HG03342 (cell line): ENCODE measurements around the gene SIDT1.
"Not testable (repeated sequence)": the region's sequence is repeated elsewhere in the genome, so short reads cannot be mapped to it uniquely, and the experiment has no call there.

Source experiments
- ATAC-seq: cut with Tn5 transposase; IDR thresholded peaks from one replicate; pipeline ENCODE4 v1.9.1; 2021; ENCODE audit warnings: mild to moderate bottlenecking, moderate library complexity; ENCODE audit not compliant: unreplicated experiment

SIDT1 gene

GRCh38 chr3:113630956-113631542 is 98.7 kb downstream of the SIDT1 start:
- ATAC-seq: no peak

- no peak for ATAC-seq
Measured at GRCh38 chr3:113631573-113631972, 99.2 kb downstream of the SIDT1 start.

DNA sequence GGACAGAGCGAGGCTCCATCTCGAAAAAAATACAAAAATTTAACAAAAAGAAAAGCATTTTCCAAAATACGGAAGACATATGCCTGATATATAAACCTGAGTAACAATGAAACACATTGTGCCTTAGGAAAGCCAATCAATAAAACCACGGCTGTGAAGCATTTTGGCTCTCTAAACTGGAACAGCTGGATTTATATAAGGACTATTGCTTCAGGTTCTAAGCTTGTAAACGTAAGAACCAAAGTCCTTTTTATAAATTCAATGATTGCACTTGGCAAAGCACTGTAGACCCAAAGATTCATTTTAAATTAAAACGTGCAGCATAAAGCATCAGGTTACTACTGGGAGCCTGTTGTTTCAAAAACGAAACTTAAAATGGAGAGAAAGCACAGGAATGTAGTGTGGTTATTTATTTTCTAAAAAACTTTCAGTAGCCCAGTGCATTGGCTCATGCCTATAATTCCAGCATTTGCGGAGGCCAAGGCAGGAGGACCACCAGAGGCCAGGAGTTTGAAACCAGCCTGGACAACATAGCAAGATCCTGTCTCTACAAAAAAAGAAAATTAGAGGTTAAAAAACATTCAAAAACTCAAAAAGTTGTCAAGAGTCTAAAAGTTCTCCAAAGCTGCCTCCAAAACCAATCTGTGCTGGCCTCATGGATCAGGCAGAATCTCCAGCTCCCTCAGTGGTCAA is 102.6 kb downstream of the SIDT1 start:
- no peak for ATAC-seq

DNA sequence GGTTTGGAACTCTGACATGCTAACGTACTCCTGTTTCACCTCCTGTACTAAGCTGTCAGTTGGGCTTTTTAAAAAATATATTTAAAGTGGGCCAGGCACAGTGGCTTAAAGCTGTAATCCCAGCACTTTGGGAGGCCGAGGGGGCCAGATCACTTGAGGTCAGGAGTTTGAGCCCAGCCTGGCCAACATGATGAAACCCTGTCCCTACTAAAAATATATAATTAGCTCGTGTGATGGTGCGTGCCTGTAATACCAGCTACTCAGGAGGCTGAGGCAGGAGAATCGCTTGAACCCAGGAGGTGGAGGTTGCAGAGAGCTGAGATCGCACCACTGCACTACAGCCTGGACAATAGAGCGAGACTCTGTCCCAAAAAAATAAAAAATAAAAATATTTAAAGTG is 103.7 kb downstream of the SIDT1 start:
- ATAC-seq: not testable (repeated sequence)

- ATAC-seq: no peak
Measured at GRCh38 chr3:113637756-113638155, 105.4 kb downstream of the SIDT1 start.

DNA sequence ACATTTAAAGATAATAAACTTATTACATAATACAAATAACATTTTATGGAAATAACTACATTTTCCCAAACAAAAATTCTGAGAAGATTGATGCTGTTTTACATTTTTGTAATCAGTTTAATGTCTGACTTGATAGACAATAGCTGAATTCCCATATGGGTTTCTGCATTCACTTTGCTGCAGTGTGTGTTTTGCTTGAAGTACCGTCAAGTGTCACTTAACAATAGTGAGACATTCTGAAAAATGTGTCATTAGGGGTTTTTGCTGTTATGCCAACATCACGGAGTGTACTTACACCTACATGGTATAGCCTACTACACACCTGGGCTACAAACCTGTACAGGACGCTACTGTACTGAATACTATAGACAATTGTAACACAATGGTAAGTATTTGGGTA is 106.6 kb downstream of the SIDT1 start:
- no peak for ATAC-seq

DNA sequence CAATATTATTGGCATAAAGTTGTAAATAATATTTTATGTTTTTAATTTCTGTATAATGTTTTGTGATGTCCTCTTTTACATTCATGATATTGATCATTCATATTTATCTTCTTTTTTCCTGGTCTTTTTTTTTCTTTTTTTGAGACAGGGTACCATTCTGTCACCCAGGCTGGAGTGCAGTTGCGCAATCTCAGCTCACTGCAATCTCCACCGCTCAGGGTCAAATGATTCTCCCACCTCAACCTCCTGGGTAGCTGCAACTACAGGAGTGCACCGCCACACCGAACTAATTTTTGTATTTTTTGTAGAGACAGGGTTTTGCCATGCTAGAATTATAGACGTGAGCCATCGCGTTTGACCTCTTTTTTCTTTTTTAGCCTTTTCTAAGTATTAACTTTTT is 111.2 kb downstream of the SIDT1 start:
- ATAC-seq: no peak

DNA sequence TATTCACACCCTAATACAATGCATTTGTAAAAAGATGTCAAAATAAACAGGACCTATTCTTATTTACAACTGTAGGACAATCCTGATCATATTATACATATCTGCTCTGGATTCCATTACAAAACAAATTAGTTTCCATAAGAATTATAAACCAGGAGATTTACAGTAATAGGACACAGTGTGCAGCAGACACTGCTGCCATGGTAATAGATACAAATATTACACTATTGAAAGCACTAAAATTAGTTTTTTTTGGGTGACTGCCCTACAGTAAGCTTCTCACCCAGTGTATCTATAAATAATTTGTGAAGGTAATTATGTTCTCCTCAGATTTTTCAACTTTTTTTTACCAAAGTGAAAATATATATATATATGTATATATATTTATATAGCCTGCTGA is 116.2 kb downstream of the SIDT1 start:
- ATAC-seq: no peak

GRCh38 chr3:113649174-113649845 is 117.0 kb downstream of the SIDT1 start:
- no peak for ATAC-seq

DNA sequence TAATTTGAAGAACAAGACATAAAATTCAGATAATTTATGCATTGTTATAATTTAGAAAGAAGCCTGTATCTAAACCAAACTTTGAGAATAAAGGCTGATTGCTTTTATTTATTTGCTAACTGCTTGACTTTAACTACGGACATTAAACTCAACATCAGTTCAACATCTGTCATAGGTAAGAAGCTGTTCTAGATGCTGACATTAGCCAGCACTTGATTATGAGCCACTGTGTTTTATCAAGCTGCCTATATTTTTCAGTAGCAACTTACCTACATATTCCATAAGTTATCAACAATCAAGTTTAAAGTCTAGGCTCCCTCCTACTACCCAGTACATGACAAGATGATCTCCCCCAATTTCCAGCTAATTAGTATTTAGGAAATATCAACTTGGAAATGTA is 122.0 kb downstream of the SIDT1 start:
- no peak for ATAC-seq

- ATAC-seq: no peak
Measured at GRCh38 chr3:113654851-113655250, 122.5 kb downstream of the SIDT1 start.

- ATAC-seq: no peak
Measured at GRCh38 chr3:113658107-113658506, 125.8 kb downstream of the SIDT1 start.

DNA sequence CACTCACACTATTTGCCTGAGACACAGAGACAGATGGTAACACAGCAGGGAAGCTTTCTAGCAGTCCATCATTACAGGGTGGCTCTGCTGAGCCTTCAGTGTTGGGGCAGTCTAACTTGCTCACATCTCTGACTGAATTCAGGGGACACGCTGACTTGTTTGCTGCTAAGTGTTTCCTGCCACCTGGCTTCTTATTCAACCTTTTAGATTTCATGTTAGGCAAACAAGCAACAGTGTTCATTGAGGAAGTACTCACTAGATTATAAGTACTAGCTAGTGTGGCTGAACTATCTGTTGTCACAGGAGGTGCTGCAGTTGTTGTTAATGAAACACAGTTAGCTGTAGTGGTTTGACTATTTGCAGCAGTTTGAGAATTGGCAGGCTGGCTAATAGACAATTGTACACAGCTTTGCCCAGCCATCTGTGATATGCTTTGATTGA is 126.8 kb downstream of the SIDT1 start:
- ATAC-seq: no peak

GRCh38 chr3:113659996-113660395 is 127.6 kb downstream of the SIDT1 start:
- ATAC-seq: no peak

GRCh38 chr3:113660458-113660857 is 128.1 kb downstream of the SIDT1 start:
- no peak for ATAC-seq

DNA sequence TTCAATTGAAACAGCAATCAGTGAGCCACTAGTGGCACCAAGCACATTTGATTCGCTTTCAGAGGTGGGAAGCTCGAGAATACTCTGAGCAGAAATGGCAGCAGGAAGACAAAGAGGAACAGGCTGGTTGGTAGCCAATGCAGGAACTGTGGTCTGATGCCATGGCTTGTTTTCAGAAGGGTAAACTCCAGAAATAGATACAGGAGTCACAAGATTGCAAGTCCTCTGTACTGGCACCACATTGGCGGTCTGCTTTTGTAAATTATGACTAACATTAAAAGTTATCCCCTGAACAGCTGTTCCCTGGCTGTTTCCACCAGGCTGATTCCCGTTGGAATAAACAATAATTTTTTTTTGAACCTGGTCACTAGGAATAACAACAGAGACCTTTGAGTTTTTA is 128.5 kb downstream of the SIDT1 start:
- no peak for ATAC-seq

GRCh38 chr3:113662824-113663223 is 130.5 kb downstream of the SIDT1 start:
- no peak for ATAC-seq

DNA sequence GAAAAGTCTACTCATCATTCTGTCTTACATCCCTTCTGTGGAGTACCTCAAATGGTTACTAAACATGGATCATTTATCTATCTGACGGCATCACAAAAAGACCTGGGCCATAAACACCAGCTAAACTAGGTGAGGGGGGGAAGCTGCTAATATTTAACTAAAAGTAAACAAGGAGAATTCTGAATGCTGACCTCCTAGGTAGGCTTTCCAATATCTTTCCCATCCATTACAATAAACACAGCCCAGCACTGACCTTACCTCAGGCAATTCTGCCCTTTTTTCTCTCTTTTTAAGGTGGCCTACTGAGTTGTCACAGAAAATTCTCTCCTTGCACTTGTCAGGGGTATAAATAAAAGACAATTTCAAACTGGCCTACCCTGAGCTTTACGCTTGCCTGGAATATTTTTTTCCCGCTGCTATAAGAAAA is 131.0 kb downstream of the SIDT1 start:
- ATAC-seq: no peak

- no peak for ATAC-seq
Measured at GRCh38 chr3:113663761-113664160, 131.4 kb downstream of the SIDT1 start.

DNA sequence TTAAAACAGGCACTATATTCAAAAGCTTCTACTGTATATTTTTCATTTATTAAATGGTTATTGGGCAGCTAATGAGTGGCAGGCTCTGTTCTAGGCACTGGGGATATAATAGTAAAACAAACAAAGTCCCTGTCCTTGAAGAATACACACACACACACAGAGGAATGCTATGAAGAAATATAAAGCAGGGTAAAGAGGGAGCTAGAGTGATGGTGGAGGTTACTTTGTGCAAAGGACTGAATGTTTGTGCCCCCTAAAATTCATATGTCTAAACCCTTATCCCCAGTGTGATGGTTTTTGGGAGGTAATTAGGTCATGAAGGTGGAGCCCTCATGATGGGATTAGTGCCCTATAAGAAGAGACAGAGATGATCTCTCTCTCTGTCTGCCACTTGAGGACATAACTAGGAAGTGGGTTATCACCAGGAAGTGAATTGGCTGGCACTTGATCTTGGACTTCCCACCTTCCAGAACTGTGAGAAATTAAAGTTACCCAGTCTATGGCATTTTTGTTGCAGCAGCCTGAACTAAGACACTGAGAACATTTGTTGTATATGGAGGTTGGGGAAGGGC is 132.3 kb downstream of the SIDT1 start:
- no peak for ATAC-seq

GRCh38 chr3:113668015-113668414 is 135.7 kb downstream of the SIDT1 start:
- no peak for ATAC-seq

GRCh38 chr3:113673593-113673992 is 141.2 kb downstream of the SIDT1 start:
- no peak for ATAC-seq
